ENCODE data around the gene SH2D4B.

Gene SH2D4B

DNA sequence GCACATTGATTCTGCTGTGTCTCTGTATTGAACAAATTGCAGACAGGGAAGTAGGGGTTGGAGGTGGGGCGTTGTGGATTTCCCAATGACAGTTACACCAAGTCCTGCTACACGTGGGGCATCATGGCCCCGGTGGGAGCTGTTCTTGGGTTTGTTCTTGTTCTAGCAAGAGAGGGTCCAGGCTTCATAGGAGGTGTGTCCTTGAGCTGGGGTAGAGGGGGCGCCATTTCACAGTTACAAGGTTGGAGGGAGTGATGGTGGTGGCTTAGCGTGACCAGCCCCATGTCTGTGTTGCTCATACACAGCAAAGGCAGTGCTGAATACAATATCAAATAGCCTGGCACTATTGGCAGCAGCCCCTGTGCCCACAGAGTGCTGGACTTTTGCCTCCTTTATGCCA, 15.7 kb downstream of the SH2D4B start:
- no peaks in the 10 kb centered on the region for H3K27me3 ChIP-seq (ENCODE audit: insufficient read depth, low read length)
- no peaks in the 10 kb centered on the region for H3K9me3 ChIP-seq (ENCODE audit: low read length)
- H3K36me3 ChIP-seq (ENCODE audit: insufficient read depth, low read length) = no peaks in the 10 kb centered on the region
- peaks cover 9% of the 10 kb centered on the region for H3K4me1 ChIP-seq (ENCODE audit: insufficient read depth, low read length)
- no peak overlapping the region for H2AFZ ChIP-seq (ENCODE audit: low read depth, low read length)
- no peak overlapping the region for H3K4me3 ChIP-seq (ENCODE audit: low read length)

DNA sequence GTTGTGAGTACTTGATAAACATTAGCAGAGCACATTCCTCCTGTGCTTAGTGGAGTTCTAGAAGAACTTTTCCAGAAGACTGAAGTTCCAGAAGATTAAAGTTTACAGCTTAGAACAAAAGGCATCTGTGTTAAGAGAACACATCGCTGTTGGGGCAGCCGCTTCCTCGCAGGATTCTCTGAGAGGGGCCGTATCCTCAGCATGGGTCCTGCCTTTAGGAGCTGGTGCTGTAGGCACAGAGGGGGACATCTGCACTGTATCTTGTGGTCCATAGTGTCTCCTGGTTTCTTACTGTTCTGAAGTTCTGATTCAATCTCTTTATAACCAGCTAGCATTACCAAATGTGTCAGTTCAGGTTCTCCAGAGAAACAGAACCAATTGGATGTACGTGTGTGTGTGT, 16.3 kb downstream of the SH2D4B start:
- no peaks in the 10 kb centered on the region for H3K27me3 ChIP-seq (ENCODE audit: insufficient read depth, low read length)
- H3K4me1 ChIP-seq (ENCODE audit: insufficient read depth, low read length) = peaks cover 9% of the 10 kb centered on the region
- no peaks in the 10 kb centered on the region for H3K36me3 ChIP-seq (ENCODE audit: insufficient read depth, low read length)
- H2AFZ ChIP-seq (ENCODE audit: low read depth, low read length) = no peak overlapping the region
- H3K9me3 ChIP-seq (ENCODE audit: low read length) = no peaks in the 10 kb centered on the region
- no peak overlapping the region for H3K4me3 ChIP-seq (ENCODE audit: low read length)

DNA sequence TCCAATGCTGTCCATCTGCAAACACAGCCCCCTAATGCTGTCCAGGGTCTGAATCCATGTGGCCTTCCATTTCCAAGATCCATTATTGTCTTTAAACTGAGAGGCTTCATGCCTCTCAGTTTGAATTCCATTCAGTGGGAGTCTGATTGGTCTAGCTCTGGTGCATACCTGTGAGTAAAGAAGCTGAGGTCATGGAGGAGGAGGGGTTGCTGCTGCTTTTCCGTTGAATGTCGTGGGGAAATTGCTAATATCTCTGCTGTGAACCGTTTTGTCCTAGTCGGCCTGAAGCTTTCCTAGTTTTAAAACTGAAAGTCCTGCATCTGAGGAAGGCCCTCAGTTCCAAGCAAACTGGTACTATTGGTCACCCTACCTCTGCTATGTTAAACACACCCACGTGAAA, 17.7 kb downstream of the SH2D4B start:
- no peak overlapping the region for H3K4me3 ChIP-seq (ENCODE audit: low read length)
- H3K4me1 ChIP-seq (ENCODE audit: insufficient read depth, low read length) = peaks cover 9% of the 10 kb centered on the region
- H3K27me3 ChIP-seq (ENCODE audit: insufficient read depth, low read length) = no peaks in the 10 kb centered on the region
- H3K36me3 ChIP-seq (ENCODE audit: insufficient read depth, low read length) = no peaks in the 10 kb centered on the region
- H3K9me3 ChIP-seq (ENCODE audit: low read length) = no peaks in the 10 kb centered on the region
- H2AFZ ChIP-seq (ENCODE audit: low read depth, low read length) = no peak overlapping the region

DNA sequence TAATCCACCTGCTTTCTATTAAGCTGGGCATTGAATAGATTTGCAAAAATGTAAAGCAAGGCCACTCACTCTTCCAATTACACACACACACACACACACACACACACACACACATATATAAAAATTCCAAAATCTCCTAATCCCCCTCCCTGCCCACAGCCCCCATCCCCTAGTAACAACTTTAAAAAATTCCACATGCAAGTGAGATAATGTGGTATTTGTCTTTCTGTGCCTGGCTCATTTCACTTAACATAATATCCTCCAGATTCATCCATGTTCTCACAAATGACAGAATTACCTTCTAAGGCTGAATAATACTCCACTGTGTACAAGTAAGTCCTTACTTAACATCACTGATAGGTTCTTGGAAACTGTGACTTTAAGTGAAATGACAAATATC, 24.2 kb downstream of the SH2D4B start:
- H3K4me3 ChIP-seq (ENCODE audit: low read length) = no peak overlapping the region

DNA sequence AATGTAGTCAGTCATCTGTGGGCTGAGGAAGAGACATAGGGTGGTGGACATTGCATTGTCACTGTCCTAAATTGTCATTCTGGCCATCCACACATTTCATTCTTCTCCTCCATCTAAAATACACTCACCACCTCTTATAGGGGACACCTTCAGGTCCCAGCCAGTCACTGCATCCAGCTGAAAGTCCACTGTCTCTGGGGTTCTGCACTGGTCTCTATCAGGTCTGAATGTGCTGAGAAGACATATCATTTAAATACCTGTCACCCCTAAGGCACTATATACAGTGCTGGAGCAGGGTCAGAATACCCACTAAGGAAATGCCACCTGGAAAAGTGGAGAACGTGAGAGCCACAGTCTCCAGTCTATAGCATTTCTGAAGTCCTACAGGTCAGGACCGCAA, 29.6 kb downstream of the SH2D4B start:
- Histone ChIP-seq H3K9me3 (ENCODE audit: low read length) (no peaks in the 10 kb centered on the region), H3K4me3 (ENCODE audit: low read length) (no peak overlapping the region), H2AFZ (ENCODE audit: low read depth, low read length) (no peak overlapping the region), H3K4me1 (ENCODE audit: insufficient read depth, low read length) (no peaks in the 10 kb centered on the region), H3K27me3 (ENCODE audit: insufficient read depth, low read length) (no peaks in the 10 kb centered on the region), H3K36me3 (ENCODE audit: insufficient read depth, low read length) (no peaks in the 10 kb centered on the region)

More for the DNA sequence above, 24.2 kb downstream of the SH2D4B start:
- no peaks in the 10 kb centered on the region for H3K27me3 ChIP-seq (ENCODE audit: insufficient read depth, low read length)
- no peaks in the 10 kb centered on the region for H3K9me3 ChIP-seq (ENCODE audit: low read length)
- no peaks in the 10 kb centered on the region for H3K36me3 ChIP-seq (ENCODE audit: insufficient read depth, low read length)
- no peaks in the 10 kb centered on the region for H3K4me1 ChIP-seq (ENCODE audit: insufficient read depth, low read length)
- no peak overlapping the region for H2AFZ ChIP-seq (ENCODE audit: low read depth, low read length)

DNA sequence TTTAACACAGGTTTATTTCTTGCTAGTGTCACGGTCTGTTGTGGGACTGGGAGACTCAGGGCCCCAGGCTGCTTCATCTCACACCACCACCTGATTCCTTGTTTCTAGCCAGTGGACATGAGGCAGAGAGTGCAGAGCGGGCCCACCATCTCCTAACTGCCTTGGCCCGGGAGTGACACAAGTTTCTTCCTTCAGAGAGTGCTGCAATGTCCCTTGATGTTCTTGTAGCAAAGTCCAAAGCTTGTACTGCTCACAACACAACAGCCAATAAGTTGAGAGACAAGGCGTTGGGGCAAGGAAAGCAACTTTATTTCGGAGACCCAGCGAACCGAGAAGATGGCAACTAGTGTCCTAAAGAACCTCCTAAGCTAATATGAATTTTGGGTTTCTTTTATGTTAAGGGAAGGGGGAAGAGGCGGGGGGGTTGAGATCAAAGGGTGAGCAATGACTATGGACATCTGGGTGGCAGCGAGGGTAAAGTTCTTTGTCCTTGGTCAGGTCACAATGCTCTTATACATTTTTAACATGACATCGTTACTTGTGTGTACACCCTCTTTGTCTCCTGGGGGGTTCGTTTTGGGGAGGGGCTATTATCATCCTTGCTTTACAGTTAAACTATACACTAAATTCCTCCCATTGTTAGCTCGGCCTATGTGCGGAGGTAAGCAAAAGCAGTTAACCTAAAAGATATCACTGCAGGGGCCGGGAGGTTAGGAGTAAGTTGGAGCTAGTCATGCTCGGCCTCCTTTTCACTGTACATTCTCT, 31.6 kb downstream of the SH2D4B start:
- Histone ChIP-seq H3K36me3 (ENCODE audit: insufficient read depth, low read length) (no peaks in the 10 kb centered on the region), H3K27me3 (ENCODE audit: insufficient read depth, low read length) (no peaks in the 10 kb centered on the region), H3K4me3 (ENCODE audit: low read length) (no peak overlapping the region), H3K9me3 (ENCODE audit: low read length) (no peaks in the 10 kb centered on the region), H2AFZ (ENCODE audit: low read depth, low read length) (no peak overlapping the region), H3K4me1 (ENCODE audit: insufficient read depth, low read length) (no peaks in the 10 kb centered on the region)

DNA sequence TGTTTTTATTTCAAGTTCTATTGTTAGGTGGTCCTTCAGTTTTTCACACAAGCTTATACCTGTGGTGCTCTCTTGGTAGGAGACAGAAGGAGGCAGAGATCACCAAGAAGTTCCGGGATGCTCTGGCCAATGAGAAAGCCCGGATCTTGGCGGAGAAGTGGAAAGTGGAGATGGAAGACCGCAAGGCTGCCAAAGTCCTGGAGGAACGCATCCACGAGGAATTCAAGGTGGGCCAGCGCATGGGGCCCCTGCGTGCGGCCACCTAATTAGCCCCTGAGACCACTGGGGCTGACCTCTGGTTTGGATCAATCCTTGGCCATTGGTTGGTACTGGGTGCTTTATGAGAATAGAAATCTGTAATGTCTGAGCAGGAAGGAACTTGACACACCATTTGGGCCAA, 33.6 kb downstream of the SH2D4B start:
- no peaks in the 10 kb centered on the region for H3K4me1 ChIP-seq (ENCODE audit: insufficient read depth, low read length)
- no peaks in the 10 kb centered on the region for H3K9me3 ChIP-seq (ENCODE audit: low read length)
- no peak overlapping the region for H3K4me3 ChIP-seq (ENCODE audit: low read length)
- H3K36me3 ChIP-seq (ENCODE audit: insufficient read depth, low read length) = no peaks in the 10 kb centered on the region
- no peaks in the 10 kb centered on the region for H3K27me3 ChIP-seq (ENCODE audit: insufficient read depth, low read length)
- no peak overlapping the region for H2AFZ ChIP-seq (ENCODE audit: low read depth, low read length)

DNA sequence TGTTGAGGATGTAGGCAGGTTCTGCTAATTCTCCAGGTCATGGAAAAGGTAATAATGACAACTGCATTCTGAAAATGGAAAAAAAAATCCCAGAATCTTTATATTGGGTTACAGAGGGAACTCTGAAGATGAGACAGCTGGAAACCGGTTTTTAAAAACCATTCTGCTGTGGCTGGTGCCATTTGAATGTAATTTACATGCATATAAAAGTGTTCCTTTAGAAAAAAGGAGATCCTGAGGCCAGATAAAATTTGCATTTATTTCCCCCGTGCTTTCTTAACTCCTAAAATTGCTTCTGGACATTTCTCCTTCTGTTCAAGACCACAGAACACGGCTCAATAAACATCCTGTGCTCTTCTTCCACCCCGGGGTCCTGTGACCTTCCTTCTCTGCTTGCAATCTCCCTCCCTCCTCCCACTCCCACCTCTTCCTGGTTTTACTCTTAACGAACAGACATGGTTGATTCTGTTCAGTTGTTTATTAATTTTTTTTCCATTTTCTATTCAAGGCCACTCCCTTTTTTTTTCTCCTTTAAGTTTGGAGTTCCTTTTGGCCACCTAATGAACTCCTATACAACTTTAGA, 41.6 kb downstream of the SH2D4B start:
- H3K4me1 ChIP-seq (ENCODE audit: insufficient read depth, low read length) = peaks cover 10% of the 10 kb centered on the region
- no peak overlapping the region for H3K4me3 ChIP-seq (ENCODE audit: low read length)
- no peak overlapping the region for H2AFZ ChIP-seq (ENCODE audit: low read depth, low read length)
- no peaks in the 10 kb centered on the region for H3K36me3 ChIP-seq (ENCODE audit: insufficient read depth, low read length)
- H3K9me3 ChIP-seq (ENCODE audit: low read length) = no peaks in the 10 kb centered on the region
- no peaks in the 10 kb centered on the region for H3K27me3 ChIP-seq (ENCODE audit: insufficient read depth, low read length)

DNA sequence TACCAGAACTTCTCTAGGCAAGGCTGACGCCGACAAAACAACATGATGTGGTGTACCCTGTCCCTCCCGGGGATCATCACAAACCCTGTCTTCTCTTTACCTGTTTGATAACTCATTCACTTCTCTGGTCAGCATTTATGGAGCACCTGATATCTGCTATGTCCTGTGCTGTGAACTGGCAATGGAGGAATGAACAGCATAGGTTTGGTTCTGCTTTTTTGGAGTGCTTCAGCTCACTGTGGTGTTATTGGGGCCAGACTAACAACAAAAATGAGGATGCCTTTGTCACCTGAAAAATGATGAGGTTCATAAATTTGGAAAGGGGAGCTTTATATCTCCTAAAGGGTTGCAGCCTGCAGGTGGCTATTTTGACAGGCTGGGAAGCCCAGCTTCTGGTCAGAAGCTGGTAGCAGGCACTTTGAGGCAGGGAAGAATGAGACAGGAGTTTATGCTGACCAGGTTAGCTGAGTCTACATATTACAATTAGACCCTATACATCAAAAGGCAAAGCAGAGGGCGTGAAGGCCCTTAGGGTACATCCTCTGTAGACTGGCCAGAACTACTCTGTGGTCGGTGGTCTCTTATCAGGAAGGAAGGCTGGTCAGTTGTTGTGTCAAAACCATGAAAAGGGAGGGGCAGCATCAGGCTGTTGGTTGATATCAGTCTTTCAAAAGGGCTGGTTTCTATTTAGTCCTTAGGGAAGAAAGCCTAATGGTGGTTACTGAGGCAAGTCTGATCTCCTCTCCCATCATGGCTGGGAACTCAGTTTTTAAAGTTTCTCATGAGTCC, 42.3 kb downstream of the SH2D4B start:
- Histone ChIP-seq H2AFZ (ENCODE audit: low read depth, low read length) (no peak overlapping the region), H3K36me3 (ENCODE audit: insufficient read depth, low read length) (no peaks in the 10 kb centered on the region), H3K4me3 (ENCODE audit: low read length) (no peak overlapping the region), H3K4me1 (ENCODE audit: insufficient read depth, low read length) (peaks cover 10% of the 10 kb centered on the region), H3K9me3 (ENCODE audit: low read length) (no peaks in the 10 kb centered on the region), H3K27me3 (ENCODE audit: insufficient read depth, low read length) (no peaks in the 10 kb centered on the region)

DNA sequence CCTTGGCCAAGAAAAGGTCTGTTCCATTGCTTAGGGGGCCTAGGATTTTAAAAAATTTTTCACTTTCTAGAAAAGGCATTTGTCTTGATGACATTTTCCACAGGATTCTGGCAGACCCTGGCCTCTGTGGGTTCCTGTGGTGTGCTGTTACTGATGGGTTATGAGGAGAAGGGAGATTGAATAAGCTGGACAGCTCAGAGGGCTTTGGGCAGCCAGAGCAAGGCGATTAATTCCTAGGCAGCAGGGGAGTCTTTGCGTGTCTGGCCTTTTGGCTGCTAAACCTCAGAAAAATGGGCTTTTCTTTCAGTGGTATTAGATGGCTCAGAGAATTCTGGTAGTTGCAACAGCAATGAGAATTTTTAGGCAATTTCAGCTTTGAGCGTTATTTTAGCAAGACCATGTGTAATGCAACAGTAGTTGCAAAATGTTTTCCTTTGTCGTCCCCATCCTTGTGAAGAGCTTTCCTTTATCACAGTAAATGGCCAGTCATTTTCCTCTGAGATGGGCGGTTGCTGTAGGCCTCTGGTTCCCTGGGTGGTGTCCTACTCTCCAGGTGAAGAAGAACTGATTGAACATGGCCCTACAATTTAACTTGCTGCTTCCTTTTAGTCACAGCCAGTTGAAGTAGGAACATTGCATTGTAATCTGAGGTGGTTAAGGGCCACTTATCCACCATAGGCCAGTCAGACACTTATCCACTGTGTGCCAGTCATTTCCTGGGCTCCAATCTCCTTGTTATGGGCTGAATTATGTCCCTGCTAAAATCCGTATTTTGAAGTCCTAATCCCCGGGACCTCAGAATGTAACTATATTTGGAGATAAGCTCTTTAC, 43.2 kb downstream of the SH2D4B start:
- no peak overlapping the region for H3K4me3 ChIP-seq (ENCODE audit: low read length)
- H3K4me1 ChIP-seq (ENCODE audit: insufficient read depth, low read length) = peaks cover 10% of the 10 kb centered on the region
- H3K27me3 ChIP-seq (ENCODE audit: insufficient read depth, low read length) = no peaks in the 10 kb centered on the region
- no peak overlapping the region for H2AFZ ChIP-seq (ENCODE audit: low read depth, low read length)
- H3K36me3 ChIP-seq (ENCODE audit: insufficient read depth, low read length) = no peaks in the 10 kb centered on the region
- H3K9me3 ChIP-seq (ENCODE audit: low read length) = no peaks in the 10 kb centered on the region

DNA sequence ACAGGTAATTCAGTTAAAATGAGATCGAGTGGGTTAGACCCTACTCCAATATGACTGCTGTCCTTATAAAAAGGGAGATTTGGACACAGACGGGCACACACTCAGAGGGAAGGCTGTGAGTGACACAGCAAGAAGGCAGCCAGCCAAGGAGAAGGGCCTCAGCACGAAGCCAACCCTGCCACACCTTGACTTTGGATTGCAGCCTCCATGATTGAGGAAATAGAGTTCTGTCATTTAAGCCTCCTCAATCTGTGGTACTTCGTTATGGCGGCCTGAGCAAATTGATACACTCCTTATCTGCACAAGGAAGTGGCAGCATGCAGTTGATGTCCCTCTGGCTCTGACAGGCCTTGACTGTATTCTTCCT, 43.8 kb downstream of the SH2D4B start:
- Histone ChIP-seq H3K9me3 (ENCODE audit: low read length) (no peaks in the 10 kb centered on the region), H3K36me3 (ENCODE audit: insufficient read depth, low read length) (no peaks in the 10 kb centered on the region), H3K4me3 (ENCODE audit: low read length) (no peak overlapping the region), H3K27me3 (ENCODE audit: insufficient read depth, low read length) (no peaks in the 10 kb centered on the region), H3K4me1 (ENCODE audit: insufficient read depth, low read length) (peaks cover 10% of the 10 kb centered on the region), H2AFZ (ENCODE audit: low read depth, low read length) (no peak overlapping the region)

DNA sequence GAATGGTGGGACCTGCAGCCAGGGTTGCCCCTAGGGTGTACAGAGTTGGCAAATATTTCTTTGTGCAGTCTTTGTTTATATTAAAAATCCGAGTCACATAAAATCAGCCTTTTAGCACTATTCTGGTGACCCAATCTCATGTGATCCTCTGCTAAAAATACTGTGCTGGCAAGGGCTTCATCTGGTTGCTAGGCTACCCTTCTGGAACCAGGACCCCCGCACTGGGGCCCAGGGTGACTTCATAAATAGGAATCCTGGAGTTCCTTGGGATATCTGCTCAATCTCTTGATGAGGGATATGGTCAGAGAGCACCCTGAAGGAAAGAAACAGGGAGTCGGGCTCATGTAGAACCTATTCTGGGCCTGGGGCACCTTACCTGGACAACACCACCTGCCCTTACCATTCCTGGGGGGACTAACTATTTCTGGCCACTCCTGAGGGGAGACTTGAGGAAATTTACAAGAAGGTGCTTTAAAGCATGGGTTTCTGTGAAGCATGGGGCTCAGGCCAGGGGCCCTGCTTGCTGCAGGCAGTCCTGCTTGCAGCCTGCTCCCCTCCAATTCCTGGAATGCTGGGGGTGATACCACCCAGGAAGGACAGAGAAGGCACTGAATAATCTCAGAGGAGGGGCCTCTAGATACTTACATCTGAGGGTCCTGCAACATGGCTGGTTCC, 44.7 kb downstream of the SH2D4B start:
- H3K9me3 ChIP-seq (ENCODE audit: low read length) = no peaks in the 10 kb centered on the region
- no peaks in the 10 kb centered on the region for H3K27me3 ChIP-seq (ENCODE audit: insufficient read depth, low read length)
- H2AFZ ChIP-seq (ENCODE audit: low read depth, low read length) = no peak overlapping the region
- H3K36me3 ChIP-seq (ENCODE audit: insufficient read depth, low read length) = no peaks in the 10 kb centered on the region
- no peak overlapping the region for H3K4me3 ChIP-seq (ENCODE audit: low read length)
- H3K4me1 ChIP-seq (ENCODE audit: insufficient read depth, low read length) = peaks cover 10% of the 10 kb centered on the region
